MCF 10A (cell line): ENCODE results near the gene APLP1. TPM values are rescaled to one million over a fixed set of nuclear protein-coding genes. Genes with fewer than 3 reads are reported as not detected.

Source experiments
- BruUV-seq: library from RNA; stranded (reverse); fragments of 400-500 nt; replicated peaks from 2 replicates; lab custom pipeline; 2021; lab: Mats Ljungman, UMichigan
- CTCF ChIA-PET: fragments of 300-600 bp; sonication (Branson Sonifier 250); formaldehyde crosslinking; extraction: SDS; loops from one replicate; lab custom pipeline; 2021; ENCODE audit warnings: antibody characterized with exemption, inconsistent platforms; lab: Yijun Ruan, JAX
- POLR2A ChIA-PET: fragments of 300-600, 350-650 bp; sonication (Branson Sonifier 250); formaldehyde crosslinking; extraction: SDS; loops from one replicate; lab custom pipeline; 2020; ENCODE audit warnings: antibody characterized with exemption, inconsistent platforms; lab: Yijun Ruan, JAX
- DNase-seq: peaks from one replicate; pipeline ENCODE4 v3.0.0-alpha.2; 2018; ENCODE audit not compliant: unreplicated experiment
- H3K27ac Mint-ChIP-seq: one replicate; pipeline ENCODE4 v1.8.0; 2022; ENCODE audit warnings: mild to moderate bottlenecking, low read depth, mixed read lengths; ENCODE audit not compliant: unreplicated experiment
- H3K27me3 Mint-ChIP-seq: one replicate; pipeline ENCODE4 v1.8.0; 2022; ENCODE audit warnings: mixed read lengths; ENCODE audit not compliant: insufficient read depth, unreplicated experiment
- H3K36me3 Mint-ChIP-seq: one replicate; pipeline ENCODE4 v1.8.0; 2022; ENCODE audit warnings: mild to moderate bottlenecking, moderate library complexity, mixed read lengths; ENCODE audit not compliant: insufficient read depth, unreplicated experiment
- H3K4me1 Mint-ChIP-seq: one replicate; pipeline ENCODE4 v1.8.0; 2022; ENCODE audit warnings: mixed read lengths; ENCODE audit not compliant: insufficient read depth, unreplicated experiment
- H3K4me3 Mint-ChIP-seq: one replicate; pipeline ENCODE4 v1.8.0; 2022; ENCODE audit warnings: mild to moderate bottlenecking, moderate library complexity, mixed read lengths; ENCODE audit not compliant: unreplicated experiment
- H3K9me3 Mint-ChIP-seq: one replicate; pipeline ENCODE4 v1.8.0; 2022; ENCODE audit warnings: mixed read lengths; ENCODE audit not compliant: unreplicated experiment
- intact Hi-C: fragments of 100-400 bp; cut with micrococcal nuclease; formaldehyde crosslinking; loops from 2 replicates; pipeline ENCODE4 v1.14.1; 2022
- total RNA-seq: library from RNA; stranded (reverse); gene quantifications from 2 replicates; pipeline ENCODE4 v1.2.3, GENCODE V29; 2022
- TF ChIP-seq, protein P1 (sequence below): fragments of 200-600 bp; IDR thresholded peaks from one replicate; pipeline ENCODE4 v1.8.0; 2022; ENCODE audit warnings: antibody characterized with exemption, mild to moderate bottlenecking; ENCODE audit not compliant: unreplicated experiment

The APLP1 gene
- total RNA-seq, 1 experiment from 2014 or later, result 2.4 TPM

DNA sequence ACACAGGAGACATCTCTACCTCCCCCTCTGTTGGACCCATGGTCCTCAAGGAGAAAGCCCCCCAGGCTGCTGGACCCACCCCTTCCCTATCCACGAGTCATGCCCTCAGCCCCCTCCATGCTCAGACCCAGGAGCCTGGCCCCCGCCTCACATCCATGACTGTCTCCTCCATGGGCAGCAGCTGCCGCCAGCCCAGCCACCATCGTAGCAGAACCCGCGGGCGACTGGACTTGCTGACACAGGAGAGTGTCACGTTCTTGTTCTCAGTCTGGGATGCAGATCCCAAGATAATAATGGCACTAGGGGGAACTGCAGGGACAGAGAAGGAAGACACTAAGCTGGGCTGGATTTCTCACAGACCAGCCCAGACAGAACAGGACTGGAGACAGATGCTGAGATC is 19.9 kb upstream of the APLP1 start:
- POLR2A ChIA-PET, result no interaction called here
- no TSS peak for BruUV-seq
- intact Hi-C loops, result no loop called here
- CTCF ChIA-PET, result no interaction called here
- no peak overlapping the region for H3K27ac Mint-ChIP-seq
- peaks cover 11% of the 10 kb centered on the region for H3K4me1 Mint-ChIP-seq
- no peak overlapping the region for H3K4me3 Mint-ChIP-seq
- TF ChIP-seq, protein P1, sequence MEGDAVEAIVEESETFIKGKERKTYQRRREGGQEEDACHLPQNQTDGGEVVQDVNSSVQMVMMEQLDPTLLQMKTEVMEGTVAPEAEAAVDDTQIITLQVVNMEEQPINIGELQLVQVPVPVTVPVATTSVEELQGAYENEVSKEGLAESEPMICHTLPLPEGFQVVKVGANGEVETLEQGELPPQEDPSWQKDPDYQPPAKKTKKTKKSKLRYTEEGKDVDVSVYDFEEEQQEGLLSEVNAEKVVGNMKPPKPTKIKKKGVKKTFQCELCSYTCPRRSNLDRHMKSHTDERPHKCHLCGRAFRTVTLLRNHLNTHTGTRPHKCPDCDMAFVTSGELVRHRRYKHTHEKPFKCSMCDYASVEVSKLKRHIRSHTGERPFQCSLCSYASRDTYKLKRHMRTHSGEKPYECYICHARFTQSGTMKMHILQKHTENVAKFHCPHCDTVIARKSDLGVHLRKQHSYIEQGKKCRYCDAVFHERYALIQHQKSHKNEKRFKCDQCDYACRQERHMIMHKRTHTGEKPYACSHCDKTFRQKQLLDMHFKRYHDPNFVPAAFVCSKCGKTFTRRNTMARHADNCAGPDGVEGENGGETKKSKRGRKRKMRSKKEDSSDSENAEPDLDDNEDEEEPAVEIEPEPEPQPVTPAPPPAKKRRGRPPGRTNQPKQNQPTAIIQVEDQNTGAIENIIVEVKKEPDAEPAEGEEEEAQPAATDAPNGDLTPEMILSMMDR, result no peak
- H3K9me3 Mint-ChIP-seq, result no peaks in the 10 kb centered on the region
- H3K27me3 Mint-ChIP-seq, result peaks cover 67% of the 10 kb centered on the region
- H3K36me3 Mint-ChIP-seq, result peaks cover 6% of the 10 kb centered on the region
- no peak for DNase-seq

DNA sequence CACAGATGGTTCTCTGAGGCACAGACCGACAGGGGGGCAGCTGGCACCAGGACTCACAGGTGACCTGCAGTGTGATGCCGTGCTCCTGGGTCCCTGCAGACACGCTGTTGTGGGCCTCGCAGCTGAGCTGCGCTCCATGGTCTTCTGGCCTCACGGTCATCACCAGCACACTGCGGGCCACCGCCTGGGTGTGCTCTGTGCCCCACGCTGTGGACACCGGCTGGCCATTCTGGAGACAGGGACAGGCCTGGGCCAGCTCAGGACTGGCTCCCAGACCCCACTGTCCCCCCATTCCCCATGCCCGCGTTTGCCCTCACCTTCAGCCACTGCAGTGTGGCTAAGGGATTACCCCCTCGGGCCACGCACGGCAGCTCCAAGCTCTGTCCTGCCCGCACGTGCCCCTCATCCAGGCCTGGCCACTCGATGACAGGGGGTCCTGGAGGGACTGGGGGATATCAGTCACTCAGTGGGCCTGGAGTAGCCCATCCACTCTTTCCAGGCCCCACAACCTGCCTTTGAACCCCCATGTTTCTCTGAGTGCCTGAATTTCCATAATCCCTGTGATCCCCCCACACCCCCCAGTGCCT is 19.4 kb upstream of the APLP1 start:
- H3K4me1 Mint-ChIP-seq, result peaks cover 11% of the 10 kb centered on the region

DNA sequence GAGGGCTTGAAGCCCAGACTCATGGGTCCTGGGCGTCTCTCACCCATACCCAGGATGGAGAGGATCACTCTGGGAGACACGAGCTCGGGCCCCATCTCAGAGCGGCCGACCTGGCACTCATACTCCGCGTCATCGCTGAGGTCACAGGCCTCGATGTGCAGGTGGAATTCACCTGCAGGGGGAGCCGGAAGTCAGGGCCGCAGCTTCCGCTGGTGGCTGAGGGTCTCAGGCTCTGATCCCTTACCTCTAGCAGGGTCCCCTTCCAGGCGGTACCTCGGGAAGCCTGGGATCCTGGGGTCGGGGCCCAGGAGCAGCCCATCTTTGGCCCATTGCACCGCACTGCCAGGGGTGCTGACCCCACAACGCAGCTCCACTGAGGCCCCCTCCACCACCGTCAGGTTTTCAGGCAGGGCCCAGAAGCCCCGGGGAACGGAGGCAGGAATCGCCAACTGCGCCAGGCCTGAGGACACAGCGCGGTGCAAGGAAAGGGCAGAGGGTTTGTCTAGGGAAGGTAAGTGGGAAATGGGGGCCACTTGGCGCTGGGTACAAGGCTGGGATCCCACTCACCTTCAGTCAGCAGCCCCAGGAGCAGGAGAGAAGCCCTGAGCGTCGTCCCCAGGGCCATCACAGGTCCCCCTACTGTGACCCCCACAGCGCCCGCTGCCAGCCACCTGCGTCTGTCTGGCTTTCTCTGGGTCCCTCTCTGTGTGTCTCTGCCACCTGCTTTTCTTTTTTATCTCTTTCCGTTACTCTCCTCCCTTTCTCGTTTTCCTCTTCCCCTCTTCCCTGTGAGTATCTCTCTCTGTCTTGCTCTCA is 17.0 kb upstream of the APLP1 start:
- CTCF ChIA-PET, result no interaction called here
- Mint-ChIP-seq H3K4me3 (no peak overlapping the region), H3K9me3 (no peaks in the 10 kb centered on the region), H3K36me3 (peaks cover 3% of the 10 kb centered on the region), H3K27me3 (peaks cover 67% of the 10 kb centered on the region), H3K4me1 (peaks cover 2% of the 10 kb centered on the region), H3K27ac (no peak overlapping the region)
- POLR2A ChIA-PET, result no interaction called here
- intact Hi-C loops, result no loop called here
- DNase-seq, result no peak
- TF ChIP-seq, protein P1, result no peak
- BruUV-seq, result no TSS peak

More for the DNA sequence above, 19.4 kb upstream of the APLP1 start:
- Mint-ChIP-seq H3K36me3 (peaks cover 6% of the 10 kb centered on the region), H3K27me3 (peaks cover 70% of the 10 kb centered on the region), H3K27ac (no peak overlapping the region), H3K4me3 (no peak overlapping the region), H3K9me3 (no peaks in the 10 kb centered on the region)
- intact Hi-C loops, result no loop called here
- CTCF ChIA-PET, result no interaction called here
- POLR2A ChIA-PET, result no interaction called here
- no TSS peak for BruUV-seq
- no peak for DNase-seq
- TF ChIP-seq, protein P1, result no peak

DNA sequence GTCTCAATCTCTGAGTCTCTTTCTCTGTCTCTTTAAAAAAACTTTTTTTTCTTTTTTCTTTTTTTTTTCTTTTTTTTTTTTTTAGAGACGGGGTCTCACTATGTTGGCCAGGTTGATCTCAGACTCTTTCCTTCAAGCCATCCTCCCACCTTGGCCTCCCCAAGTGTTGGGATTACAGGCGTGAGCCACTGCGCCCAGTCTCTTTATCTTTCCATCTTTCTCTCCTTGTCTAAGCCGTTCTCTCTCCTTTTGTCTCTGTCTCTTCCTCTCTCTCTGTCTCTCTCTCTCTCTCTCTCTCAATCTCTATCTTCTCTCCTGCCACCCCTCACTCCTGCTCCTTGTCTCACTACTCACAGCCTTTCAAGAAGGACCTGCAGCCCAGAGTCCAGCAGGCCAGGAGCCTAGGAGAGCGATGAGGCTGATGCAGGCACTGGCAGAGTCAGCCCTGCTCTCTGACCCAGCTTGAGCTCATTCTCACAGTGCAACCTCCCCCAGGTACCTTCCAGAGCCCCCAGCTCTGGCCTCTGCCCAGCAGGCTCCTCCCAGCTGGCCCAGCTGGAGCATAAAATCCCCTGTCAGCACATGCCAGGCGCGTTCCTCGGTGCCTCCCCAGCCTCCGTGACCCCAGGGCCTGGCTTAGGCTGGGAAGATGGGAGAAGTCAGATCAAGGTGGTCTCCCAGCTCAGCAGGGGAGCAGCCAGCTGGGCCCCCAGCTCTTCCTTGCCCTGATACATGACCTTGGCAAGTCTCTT is 16.2 kb upstream of the APLP1 start, which contains the start of gene NPHS1:
Gene NPHS1 (minus strand): TSS at position 476 of the 752 bp plus-strand sequence. CDS start 667 bp downstream, outside the sequence.
- no peaks in the 10 kb centered on the region for H3K4me1 Mint-ChIP-seq
- CTCF ChIA-PET, result no interaction called here
- POLR2A ChIA-PET, result no interaction called here

More for the DNA sequence above, 16.2 kb upstream of the APLP1 start, which contains the start of gene NPHS1:
- Mint-ChIP-seq H3K9me3 (no peaks in the 10 kb centered on the region), H3K27ac (no peak within 1 kb of the TSS), H3K4me3 (no peak within 1 kb of the TSS), H3K36me3 (no peaks in the 10 kb centered on the region), H3K27me3 (peaks cover 59% of the 10 kb centered on the region)
- TF ChIP-seq, protein P1, result no peak
- intact Hi-C loops, result no loop called here
- no peak for DNase-seq
- BruUV-seq, result no TSS peak
